NB4 (cell line): ENCODE data around the gene CD79A.

ENCODE experiments used
- DNase-seq: peaks from one replicate; pipeline ENCODE4 v3.0.0; 2010; ENCODE audit warnings: low read depth
- H3K4me3 ChIP-seq: one replicate; pipeline ENCODE4 v1.5.1; 2011; ENCODE audit warnings: mild to moderate bottlenecking, low read depth, low read length, moderate library complexity
- CTCF ChIP-seq: IDR thresholded peaks from one replicate; pipeline ENCODE4 v1.5.1; 2012; ENCODE audit warnings: low read depth, low read length
- MAX ChIP-seq: IDR thresholded peaks from 2 replicates; pipeline ENCODE4 v1.6.1; 2011; ENCODE audit warnings: low read depth, low read length
- MYC ChIP-seq: IDR thresholded peaks from 2 replicates; pipeline ENCODE4 v1.6.1; 2011; ENCODE audit warnings: low read depth, low read length
- POLR2A ChIP-seq: IDR thresholded peaks from 2 replicates; pipeline ENCODE4 v1.6.1; 2011; ENCODE audit warnings: mild to moderate bottlenecking; ENCODE audit not compliant: insufficient read length; ENCODE audit errors: extremely low read depth

CD79A gene

GRCh38 chr19:41876847-41877832, at the start of gene CD79A:
Gene CD79A, plus strand, starts transcription at chr19:41877279. Its CDS starts 26 bp downstream, at chr19:41877305.
- TF ChIP-seq CTCF (no peak), MAX (no peak), POLR2A (no peak), MYC (no peak)
- DNase-seq = peak; percentile 84
- H3K4me3 ChIP-seq = peak within 1 kb of the TSS; percentile 11

GRCh38 chr19:41837981-41838708, 38.9 kb upstream of the CD79A start:
- H3K4me3 ChIP-seq = no peak overlapping the region
- no peak for DNase-seq
- TF ChIP-seq MYC = no peak

DNA sequence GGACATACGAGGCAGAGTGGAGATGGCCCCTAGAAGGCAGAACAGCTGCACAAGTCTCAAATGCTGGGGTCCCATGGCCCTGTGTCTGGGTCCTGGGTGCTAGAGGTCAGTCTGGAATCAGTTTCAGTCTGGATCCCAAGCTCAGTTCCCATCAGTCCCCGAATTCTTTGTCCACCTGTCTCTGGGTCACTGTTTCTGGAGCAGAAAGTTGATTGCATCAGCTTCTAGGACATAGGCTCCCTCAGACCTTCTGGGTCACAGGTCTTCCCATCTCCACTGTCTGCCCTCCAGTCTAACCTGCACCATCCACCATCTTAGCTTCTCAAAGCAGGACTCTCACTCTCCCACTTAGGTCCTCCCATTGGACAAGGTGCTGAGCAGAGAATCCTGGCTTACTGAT, 37.9 kb upstream of the CD79A start:
- DNase-seq = no peak
- no peak overlapping the region for H3K4me3 ChIP-seq
- TF ChIP-seq POLR2A (no peak), CTCF (no peak), MAX (no peak), MYC (no peak)

DNA sequence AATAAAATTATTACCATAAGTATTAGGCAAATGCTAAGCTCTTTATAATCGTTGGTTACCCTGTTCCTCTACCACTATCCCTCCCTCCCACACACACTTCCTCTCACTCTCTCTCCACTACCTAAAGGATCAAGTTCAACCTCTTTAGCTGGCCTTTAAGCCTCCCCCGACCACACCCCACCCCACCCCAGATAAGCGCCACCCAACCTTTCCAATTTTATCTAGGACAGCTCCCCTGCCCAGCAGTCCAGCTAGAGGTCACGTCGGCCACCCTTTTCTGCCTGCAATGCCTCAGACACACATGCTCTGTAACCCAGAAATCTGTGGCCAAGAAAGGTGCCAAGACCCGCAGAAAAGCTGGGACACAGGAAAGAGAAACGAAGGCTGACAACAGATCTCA, 33.7 kb upstream of the CD79A start:
- H3K4me3 ChIP-seq = no peak overlapping the region
- no peak for TF ChIP-seq CTCF
- DNase-seq = no peak

DNA sequence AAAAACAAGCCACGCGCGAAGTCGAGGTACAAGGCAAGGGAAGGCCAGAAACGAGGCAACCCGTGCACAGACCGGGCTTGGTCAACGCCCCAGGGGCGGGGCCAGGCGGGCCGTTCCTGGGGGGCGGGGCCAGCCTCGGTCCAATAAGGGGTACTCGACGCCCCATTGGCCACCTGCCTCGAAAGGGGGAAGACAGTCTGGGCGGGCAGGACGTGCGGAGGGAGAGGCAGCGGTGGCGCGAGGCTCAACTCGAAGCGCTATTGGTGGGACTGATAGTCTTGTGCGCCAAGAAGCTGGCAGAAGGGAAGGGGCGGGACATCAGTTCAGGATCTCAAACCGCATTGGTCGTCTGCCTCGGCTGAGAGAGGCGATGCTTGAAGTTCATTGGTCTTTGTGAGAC, 32.5 kb upstream of the CD79A start, which contains the start of gene LYPD4:
TSS of gene LYPD4 (minus strand) at position 83 of the 400 bp plus-strand sequence. CDS start 5,398 bp downstream, outside the sequence.
- TF ChIP-seq CTCF (no peak), POLR2A (no peak), MAX (no peak), MYC (no peak)
- DNase-seq = no peak
- no peak within 1 kb of the TSS for H3K4me3 ChIP-seq

DNA sequence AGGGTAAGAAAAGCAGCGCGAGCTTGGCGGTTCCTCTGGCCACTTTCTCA, 32.3 kb upstream of the CD79A start, which contains the start of gene DMRTC2:
TSS of gene DMRTC2 (plus strand) at position 42 of the 50 bp plus-strand sequence. CDS start 2,387 bp downstream, outside the sequence.
- TF ChIP-seq CTCF (no peak), MYC (no peak), MAX (no peak), POLR2A (no peak)
- no peak for DNase-seq

More for the DNA sequence above, 32.3 kb upstream of the CD79A start, which contains the start of gene DMRTC2:
- no peak within 1 kb of the TSS for H3K4me3 ChIP-seq
